H1 (cell line): ENCODE data around the gene LRBA. TPM values are rescaled to one million over a fixed set of nuclear protein-coding genes. Genes with fewer than 3 reads are reported as not detected.

Experiments used
- FOSL1 ChIP-seq: IDR thresholded peaks from 2 replicates; pipeline ENCODE4 v1.6.1; 2011; ENCODE audit warnings: mild to moderate bottlenecking, low read depth, low read length, moderate library complexity; ENCODE audit not compliant: insufficient read depth
- RXRA ChIP-seq: IDR thresholded peaks from 2 replicates; pipeline ENCODE4 v1.6.1; 2011; ENCODE audit warnings: low read depth, mild to moderate bottlenecking, low read length, moderate library complexity; ENCODE audit not compliant: insufficient read depth
- polyA plus RNA-seq, 7 experiments: library from polyadenylated mRNA; depleted of rRNA in 3 of 7; stranded (reverse) in 5 of 7; unstranded in 2 of 7; fragments of >200 nt in 5 of 7; fragments of 200-250 nt in 2 of 7; gene quantifications; 1 replicate in 5 of 7; 2 replicates in 1 of 7; 4 replicates in 1 of 7; pipeline versions ENCODE4 v1.2.1 to v1.2.3, GENCODE V29; 2011 to 2013; ENCODE audit warnings: missing spikeins in 2 of 7, mixed read lengths in 2 of 7
- total RNA-seq: library from RNA; stranded (reverse); fragmentation: NEBNext Ultra II Directional; extraction: Animal tissue kit (Norgen Biotek cat#: 25700); gene quantifications from 2 replicates; pipeline ENCODE4 v1.2.1, GENCODE V29; 2021

Gene LRBA
- total and polyA plus RNA-seq, 2 of the 8 experiments (the other 6 are each of a cell fraction or from before 2014, with no cell fraction given), result 54.6 to 83.2 TPM

DNA sequence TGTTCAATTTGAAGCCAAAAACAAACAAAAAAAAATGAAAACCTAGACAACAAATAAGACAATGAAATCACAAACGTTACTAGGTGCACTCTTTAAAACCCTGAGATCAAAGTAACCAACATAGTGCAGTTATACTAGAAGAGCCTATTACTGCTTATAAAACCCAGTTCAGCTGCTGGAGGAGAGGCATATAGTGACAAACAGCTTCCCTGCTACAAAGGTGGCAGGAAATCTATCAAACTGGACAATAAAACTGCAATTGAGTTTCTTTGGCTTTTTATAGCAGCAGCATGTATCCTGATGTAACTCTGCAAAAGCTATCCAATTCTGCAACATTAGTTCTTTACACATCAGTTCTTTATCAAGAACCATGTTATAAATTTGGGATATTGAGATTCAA lies 155.6 kb downstream of the LRBA start (continued):
- TF ChIP-seq FOSL1 (no peak), RXRA (no peak)
